Activated naive CD4-positive, alpha-beta T cell treated with anti-CD3 and anti-CD28 coated beads for 36 hours (primary cell): ENCODE results near the gene SECISBP2L. TPM values are rescaled to one million over a fixed set of nuclear protein-coding genes. Genes with fewer than 3 reads are reported as not detected.
"Not testable (repeated sequence)": the region's sequence is repeated elsewhere in the genome, so short reads cannot be mapped to it uniquely, and the experiment has no call there.

Experiments
- CTCF ChIA-PET: fragments of 350-600 bp; sonication (Branson Sonifier 250); formaldehyde crosslinking; loops from one replicate; lab custom pipeline; 2021; ENCODE audit warnings: antibody characterized with exemption; lab: Charles Lee
- DNase-seq: peaks from one replicate; pipeline ENCODE4 v3.0.0-alpha.2; 2020
- H3K27ac Mint-ChIP-seq: one replicate; pipeline ENCODE4 v1.8.0; 2021; ENCODE audit warnings: mild to moderate bottlenecking, mixed read lengths
- H3K27me3 Mint-ChIP-seq: one replicate; pipeline ENCODE4 v1.8.0; 2021; ENCODE audit warnings: low read depth, mixed read lengths
- H3K36me3 Mint-ChIP-seq: one replicate; pipeline ENCODE4 v1.8.0; 2021; ENCODE audit warnings: low read depth, mixed read lengths
- H3K4me1 Mint-ChIP-seq: one replicate; pipeline ENCODE4 v1.8.0; 2021; ENCODE audit warnings: low read depth, mixed read lengths
- H3K4me3 Mint-ChIP-seq: one replicate; pipeline ENCODE4 v1.8.0; 2021; ENCODE audit warnings: mild to moderate bottlenecking, moderate library complexity, mixed read lengths
- H3K9me3 Mint-ChIP-seq: one replicate; pipeline ENCODE4 v1.8.0; 2021; ENCODE audit warnings: mixed read lengths
- intact Hi-C: fragments of 100-400 bp; cut with micrococcal nuclease; formaldehyde crosslinking; loops from one replicate; pipeline ENCODE4 v1.15.1; 2023
- total RNA-seq, 2 experiments: library from RNA; stranded (reverse); gene quantifications; one replicate each; pipeline ENCODE4 v1.2.3, GENCODE V29; 2021

The SECISBP2L gene
- total RNA-seq, 2 experiments from 2014 or later = 17.4 to 18.6 TPM

GRCh38 chr15:48972750-48973503 lies 73.3 kb downstream of the SECISBP2L start:
- no peak for DNase-seq
- Mint-ChIP-seq H3K27me3 (peaks cover 24% of the 10 kb centered on the region), H3K9me3 (no peaks in the 10 kb centered on the region), H3K4me1 (no peaks in the 10 kb centered on the region), H3K36me3 (no peaks in the 10 kb centered on the region), H3K4me3 (no peak overlapping the region), H3K27ac (no peak overlapping the region)
- CTCF ChIA-PET = interaction anchor here (4.0 kb wide), 1 partner anchor 8 kb away, joined by 61 read pairs; the partner anchor contains the start of gene SHC4
- intact Hi-C loops = no loop called here

GRCh38 chr15:48970926-48971325 lies 75.3 kb downstream of the SECISBP2L start:
- intact Hi-C loops, H3K36me3 Mint-ChIP-seq, CTCF ChIA-PET, H3K27ac Mint-ChIP-seq, H3K9me3 Mint-ChIP-seq, H3K4me3 Mint-ChIP-seq, DNase-seq: not testable (repeated sequence)
- Mint-ChIP-seq H3K4me1 (peaks cover 11% of the 10 kb centered on the region), H3K27me3 (peaks cover 23% of the 10 kb centered on the region)

GRCh38 chr15:48968066-48968465 lies 78.2 kb downstream of the SECISBP2L start:
- Mint-ChIP-seq H3K27ac (no peak overlapping the region), H3K9me3 (no peaks in the 10 kb centered on the region), H3K27me3 (peaks cover 42% of the 10 kb centered on the region), H3K36me3 (no peaks in the 10 kb centered on the region), H3K4me3 (no peak overlapping the region), H3K4me1 (peaks cover 27% of the 10 kb centered on the region)
- intact Hi-C loops = loop anchor here (5.0 to 10.0 kb wide), 3 partner anchors 41 to 1167 kb away; no protein-coding TSS in a partner anchor
- no peak for DNase-seq
- CTCF ChIA-PET = no interaction called here

DNA sequence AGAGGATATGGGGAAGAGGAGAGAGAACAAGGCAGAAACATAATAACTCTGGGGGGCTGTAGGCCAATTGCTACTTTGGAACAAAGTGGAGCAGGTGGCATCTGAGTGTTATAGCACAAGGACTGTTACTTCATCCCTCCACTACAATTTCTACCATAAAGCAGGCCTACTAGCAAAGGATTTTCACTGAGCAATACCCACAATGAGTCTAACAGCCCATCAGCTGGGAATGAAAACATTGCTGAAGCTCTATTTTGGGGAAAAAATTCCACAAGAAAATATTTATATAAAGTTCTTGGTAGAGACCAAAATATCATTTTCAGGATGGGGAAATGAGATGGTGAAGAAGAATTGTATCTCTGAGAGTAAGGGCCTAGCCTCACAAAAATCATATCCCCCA lies 78.9 kb downstream of the SECISBP2L start:
- H3K9me3 Mint-ChIP-seq = no peaks in the 10 kb centered on the region
- DNase-seq = no peak
- intact Hi-C loops = loop anchor here (5.0 to 10.0 kb wide), 3 partner anchors 40 to 1167 kb away; no protein-coding TSS in a partner anchor
- H3K27ac Mint-ChIP-seq = no peak overlapping the region
- CTCF ChIA-PET = interaction anchor here (5.3 kb wide), 1 partner anchor 8 kb away, joined by 61 read pairs; no protein-coding TSS in a partner anchor
- H3K27me3 Mint-ChIP-seq = peaks cover 46% of the 10 kb centered on the region
- H3K4me3 Mint-ChIP-seq = no peak overlapping the region
- peaks cover 31% of the 10 kb centered on the region for H3K4me1 Mint-ChIP-seq
- H3K36me3 Mint-ChIP-seq = no peaks in the 10 kb centered on the region

DNA sequence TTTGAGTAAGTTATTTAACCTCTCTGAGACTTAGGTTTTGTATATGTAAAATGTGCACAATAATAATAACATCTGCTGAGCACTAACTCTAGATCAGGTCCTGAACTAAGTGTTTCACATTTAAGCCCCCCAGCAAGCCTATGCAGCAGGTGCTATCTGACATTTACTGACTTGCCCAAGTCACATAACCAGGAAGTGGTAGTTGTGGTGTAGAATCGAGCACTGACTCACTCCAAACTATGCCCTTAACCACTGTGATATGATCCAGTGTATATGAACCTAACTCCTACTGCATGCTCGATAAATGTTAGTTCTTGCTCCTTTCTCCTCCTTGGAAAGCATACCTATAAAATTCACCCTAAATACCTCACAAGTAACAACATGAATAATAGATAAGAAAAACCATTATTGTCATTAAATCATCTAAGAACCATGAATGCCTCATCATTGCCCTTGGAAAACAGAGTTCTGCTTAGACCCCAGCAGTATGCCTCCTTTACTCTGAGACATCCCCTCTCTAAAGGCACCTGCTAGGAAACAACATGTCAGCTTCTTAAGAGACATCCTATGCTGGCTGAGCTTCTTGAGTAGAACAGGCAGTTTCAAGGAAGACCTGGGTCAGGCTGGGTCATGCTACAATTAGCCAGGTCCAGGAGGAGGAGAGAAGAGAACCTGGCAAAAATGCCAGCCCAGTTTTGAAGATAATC lies 79.5 kb downstream of the SECISBP2L start:
- no peaks in the 10 kb centered on the region for H3K9me3 Mint-ChIP-seq
- peaks cover 49% of the 10 kb centered on the region for H3K27me3 Mint-ChIP-seq
- peaks cover 31% of the 10 kb centered on the region for H3K4me1 Mint-ChIP-seq
- H3K36me3 Mint-ChIP-seq = no peaks in the 10 kb centered on the region
- DNase-seq = peak; percentile 48
- no peak overlapping the region for H3K27ac Mint-ChIP-seq
- intact Hi-C loops = loop anchor here (1.0 to 10.0 kb wide), 6 partner anchors 20 to 1168 kb away; partner anchors contain the start of gene EID1
- CTCF ChIA-PET = interaction anchor here (0.6 to 5.3 kb wide), 4 partner anchors 8 to 117 kb away, joined by 3 to 61 read pairs (median 10); no protein-coding TSS in a partner anchor
- no peak overlapping the region for H3K4me3 Mint-ChIP-seq

GRCh38 chr15:48965972-48966371 lies 80.3 kb downstream of the SECISBP2L start:
- Mint-ChIP-seq H3K4me1 (peaks cover 31% of the 10 kb centered on the region), H3K27me3 (peaks cover 55% of the 10 kb centered on the region), H3K9me3 (no peaks in the 10 kb centered on the region), H3K36me3 (no peaks in the 10 kb centered on the region), H3K4me3 (no peak overlapping the region), H3K27ac (no peak overlapping the region)
- CTCF ChIA-PET = interaction anchor here (0.6 to 5.3 kb wide), 7 partner anchors 9 to 1147 kb away, joined by 3 to 61 read pairs (median 3); no protein-coding TSS in a partner anchor
- intact Hi-C loops = loop anchor here (1.0 to 10.0 kb wide), 6 partner anchors 20 to 1169 kb away; partner anchors contain the start of gene EID1
- DNase-seq = peak; percentile 45

DNA sequence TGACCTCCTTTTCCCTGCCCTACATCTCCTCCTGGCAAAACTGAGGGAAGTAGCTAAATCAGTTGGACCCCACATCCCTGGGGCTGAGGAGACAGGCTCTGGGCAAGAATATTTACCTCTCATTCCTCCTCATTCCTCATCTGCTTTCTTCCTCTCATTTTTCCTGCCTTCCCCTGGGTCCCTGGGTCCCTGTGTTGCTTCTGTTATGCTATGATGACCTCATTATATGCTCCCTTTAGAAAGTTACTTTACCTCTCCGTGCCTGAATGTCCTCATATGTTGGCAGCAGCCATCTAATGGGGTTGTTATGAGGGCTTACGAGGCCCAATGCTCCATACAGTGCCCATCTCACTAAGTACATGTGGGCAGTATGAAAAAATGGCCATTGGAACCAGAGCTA lies 81.3 kb downstream of the SECISBP2L start:
- Mint-ChIP-seq H3K4me1 (peaks cover 31% of the 10 kb centered on the region), H3K9me3 (no peaks in the 10 kb centered on the region), H3K36me3 (no peaks in the 10 kb centered on the region), H3K4me3 (no peak overlapping the region), H3K27ac (no peak overlapping the region), H3K27me3 (peaks cover 61% of the 10 kb centered on the region)
- no peak for DNase-seq
- CTCF ChIA-PET = interaction anchor here (1.1 to 5.3 kb wide), 6 partner anchors 10 to 180 kb away, joined by 3 to 61 read pairs (median 4); partner anchors contain the start of gene EID1
- intact Hi-C loops = loop anchor here (1.0 to 10.0 kb wide), 4 partner anchors 38 to 1170 kb away; partner anchors contain the start of gene CEP152

- Mint-ChIP-seq H3K36me3 (no peaks in the 10 kb centered on the region), H3K4me3 (peak within 1 kb of the TSS; percentile 69), H3K9me3 (no peaks in the 10 kb centered on the region), H3K4me1 (peaks cover 31% of the 10 kb centered on the region), H3K27me3 (peaks cover 52% of the 10 kb centered on the region), H3K27ac (no peak within 1 kb of the TSS)
- DNase-seq = peak; percentile 14
- CTCF ChIA-PET = interaction anchor here (0.8 to 5.3 kb wide), 8 partner anchors 12 to 634 kb away, joined by 3 to 61 read pairs (median 4); partner anchors contain the start of gene EID1
- intact Hi-C loops = loop anchor here (1.0 to 10.0 kb wide), 3 partner anchors 152 to 1171 kb away; partner anchors contain the start of gene CEP152
Observed at GRCh38 chr15:48963524-48964113, 82.6 kb downstream of the SECISBP2L start, which contains the start of gene SHC4. Gene SHC4 (minus strand): TSS chr15:48963919. CDS start chr15:48963015, 904 bp downstream.

DNA sequence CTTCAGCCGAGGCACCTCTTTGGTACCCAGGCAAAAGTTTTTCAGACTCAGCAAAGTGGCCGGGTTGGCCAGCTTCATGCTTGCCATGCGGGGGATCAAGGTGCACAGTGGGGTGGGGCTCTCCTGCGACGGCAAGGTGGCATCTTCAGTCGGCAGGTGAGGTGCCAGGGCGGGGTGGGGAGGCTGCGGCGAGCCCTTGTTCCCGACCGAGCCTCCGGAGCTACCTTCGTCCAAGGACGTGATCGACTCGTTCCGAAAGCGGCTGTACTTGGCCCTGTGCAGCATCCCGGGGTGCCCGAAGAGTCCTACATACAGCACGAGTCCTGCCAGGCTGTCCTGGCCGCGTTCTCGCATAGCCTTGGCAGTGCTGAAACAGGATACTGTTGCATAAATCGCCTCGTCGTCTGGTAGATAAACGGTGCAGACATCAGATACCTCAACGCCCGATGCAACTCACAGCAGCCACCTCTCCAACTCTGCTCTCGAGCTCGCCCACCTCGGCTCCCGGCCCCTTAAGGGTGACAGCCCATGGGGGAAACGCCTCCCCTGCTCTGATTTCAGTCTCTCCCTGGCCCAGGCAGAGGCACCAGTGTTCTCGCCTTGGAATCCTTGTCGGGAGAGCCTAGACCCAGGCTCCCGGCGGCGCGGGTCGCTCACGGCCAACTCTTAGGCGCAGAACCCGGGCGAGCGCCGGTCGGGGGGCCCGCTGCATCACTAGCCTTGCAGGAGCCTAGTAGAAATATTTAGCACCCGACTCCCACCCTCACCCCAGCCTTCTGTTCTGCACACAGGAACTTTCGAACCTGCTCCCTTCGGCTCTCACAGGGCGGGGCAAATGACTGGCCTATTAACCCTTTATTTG lies 83.4 kb downstream of the SECISBP2L start:
- no peaks in the 10 kb centered on the region for H3K36me3 Mint-ChIP-seq
- CTCF ChIA-PET = interaction anchor here (0.9 to 5.3 kb wide), 4 partner anchors 12 to 101 kb away, joined by 3 to 61 read pairs (median 4); partner anchors contain the start of gene EID1
- no peaks in the 10 kb centered on the region for H3K9me3 Mint-ChIP-seq
- intact Hi-C loops = loop anchor here (10.0 kb wide), 2 partner anchors 608 to 1172 kb away; no protein-coding TSS in a partner anchor
- H3K4me1 Mint-ChIP-seq = peaks cover 31% of the 10 kb centered on the region
- H3K27me3 Mint-ChIP-seq = peaks cover 50% of the 10 kb centered on the region
- H3K4me3 Mint-ChIP-seq = peak overlapping the region; percentile 69
- DNase-seq = peak; percentile 11
- H3K27ac Mint-ChIP-seq = no peak overlapping the region

GRCh38 chr15:48955967-48956366 lies 90.3 kb downstream of the SECISBP2L start:
- CTCF ChIA-PET = no interaction called here
- Mint-ChIP-seq H3K4me3 (no peak overlapping the region), H3K36me3 (no peaks in the 10 kb centered on the region), H3K9me3 (no peaks in the 10 kb centered on the region), H3K27ac (no peak overlapping the region), H3K4me1 (no peaks in the 10 kb centered on the region), H3K27me3 (peaks cover 8% of the 10 kb centered on the region)
- intact Hi-C loops = no loop called here
- DNase-seq = no peak

DNA sequence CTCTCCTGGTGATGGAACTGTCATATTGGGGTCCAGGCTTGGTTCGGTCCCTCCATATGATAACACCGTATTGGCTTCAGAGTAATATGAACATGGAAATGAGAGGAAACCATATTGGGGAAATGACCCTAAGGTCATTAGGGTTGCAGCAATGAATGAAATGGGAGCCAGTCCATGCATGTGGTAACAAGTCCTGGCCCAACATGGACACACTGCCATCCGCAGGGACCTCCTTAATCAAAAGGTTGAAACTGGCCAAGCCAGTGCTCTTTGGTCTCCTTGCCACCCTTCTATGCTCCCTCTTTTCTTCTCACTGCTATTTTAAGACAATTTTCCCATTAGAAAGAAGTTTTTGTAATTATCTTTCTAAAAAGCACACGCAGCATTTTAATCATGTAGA lies 90.9 kb downstream of the SECISBP2L start:
- CTCF ChIA-PET = no interaction called here

More for the DNA sequence above, 90.9 kb downstream of the SECISBP2L start:
- intact Hi-C loops = no loop called here
- H3K4me3 Mint-ChIP-seq = no peak overlapping the region
- H3K4me1 Mint-ChIP-seq = no peaks in the 10 kb centered on the region
- H3K9me3 Mint-ChIP-seq = no peaks in the 10 kb centered on the region
- peaks cover 4% of the 10 kb centered on the region for H3K27me3 Mint-ChIP-seq
- DNase-seq = no peak
- H3K36me3 Mint-ChIP-seq = no peaks in the 10 kb centered on the region
- H3K27ac Mint-ChIP-seq = no peak overlapping the region
